Right cardiac atrium (tissue), 5 donors: ENCODE data around the gene MST1R. TPM values are rescaled to one million over a fixed set of nuclear protein-coding genes. Genes with fewer than 3 reads are reported as not detected.
"Not testable (repeated sequence)": the region's sequence is repeated elsewhere in the genome, so short reads cannot be mapped to it uniquely, and the experiment has no call there.

Experiments used
- ATAC-seq, 2 donors: fragments of 200-7000 bp; cut with Tn5 transposase; one replicate each; pipeline versions ENCODE4 v1.8.0 to v1.9.1; 2020; ENCODE audit warnings: moderate library complexity in 2 of 2, mild to moderate bottlenecking in 1 of 2
- DNase-seq, 3 donors: peaks; one replicate each; pipeline ENCODE4 v3.0.0-alpha.2; 2020
- H3K27ac ChIP-seq: one replicate; pipeline ENCODE4 v1.5.1; 2013; ENCODE audit warnings: mild to moderate bottlenecking, low read length, control low read depth, moderate library complexity
- H3K27me3 ChIP-seq: one replicate; pipeline ENCODE4 v1.6.1; 2013; ENCODE audit not compliant: control insufficient read depth, insufficient read depth
- H3K4me1 ChIP-seq: one replicate; pipeline ENCODE4 v1.6.1; 2013; ENCODE audit warnings: low read length; ENCODE audit not compliant: control insufficient read depth, insufficient read depth
- H3K4me3 ChIP-seq: one replicate; pipeline ENCODE4 v1.5.1; 2013; ENCODE audit warnings: low read length, control low read depth
- H3K9me3 ChIP-seq: one replicate; pipeline ENCODE4 v1.6.1; 2013; ENCODE audit warnings: low read length; ENCODE audit not compliant: control insufficient read depth
- WGBS: extraction: QIAGEN DNeasy Blood & Tissue Kit; methylation state at CpG from one replicate; pipeline ENCODE4 v1.1.7; 2013; 5-methylcytosine and 5-hydroxymethylcytosine counted together
- intact Hi-C, 4 donors: fragments of 100-400 bp; cut with DNase I; formaldehyde crosslinking; loops; one replicate each; pipeline versions ENCODE4 v1.11.0 to v1.14.0; 2022 to 2023
- polyA plus RNA-seq: library from polyadenylated mRNA; stranded (reverse); fragments of 200-250 nt; gene quantifications from one replicate; pipeline ENCODE4 v1.2.3, GENCODE V29; 2013
- total RNA-seq, 4 donors: library from RNA; stranded (reverse); fragmentation: NEBNext Ultra II Directional; extraction: Animal tissue kit (Norgen Biotek cat#: 25700); gene quantifications; one replicate each; pipeline ENCODE4 v1.2.1, GENCODE V29; 2021
- donor health status: healthy with polysubstance abuse.
- donor health status: DM: no; HTN: yes; CAD: no.
- donor health status: DM: no; HTN: no; CAD: no.
- donor health status: DM: no; HTN: yes; CAD: no; lungs with severe emphysema.
- donor health status: DM: yes; HTN: yes; CAD: no.

MST1R gene
- total and polyA plus RNA-seq, 5 donors: 0.94 to 2.7 (median 1.9) TPM

GRCh38 chr3:49929291-49930167, 25.9 kb upstream of the MST1R start, which contains the start of gene MON1A:
TSS of gene MON1A (minus strand) at chr3:49929811. CDS start at chr3:49913346, 16,465 bp downstream.
- DNase-seq (peak; percentile 97 to 99 (median 99)), ATAC-seq (peak; percentile 99)
- under 1% methylated on average over 56 of the region's 56 CpGs for WGBS
- intact Hi-C loops: no loop called here
- Histone ChIP-seq H3K27me3 (no peaks in the 10 kb centered on the region), H3K27ac (peak within 1 kb of the TSS; percentile 98), H3K4me3 (peak within 1 kb of the TSS; percentile 62), H3K9me3 (no peaks in the 10 kb centered on the region), H3K4me1 (peaks cover 6% of the 10 kb centered on the region)

- WGBS: 82% methylated on average over 5 of the region's 5 CpGs
- Histone ChIP-seq H3K4me1 (peaks cover 6% of the 10 kb centered on the region), H3K27ac (no peak overlapping the region), H3K9me3 (no peaks in the 10 kb centered on the region), H3K4me3 (no peak overlapping the region), H3K27me3 (no peaks in the 10 kb centered on the region)
- no peak for DNase-seq
- intact Hi-C loops: no loop called here
- ATAC-seq: no peak
Observed at GRCh38 chr3:49928481-49929017, 24.9 kb upstream of the MST1R start.

GRCh38 chr3:49927798-49928197, 24.1 kb upstream of the MST1R start:
- 91% methylated on average over 5 of the region's 5 CpGs for WGBS
- Histone ChIP-seq H3K4me1 (peaks cover 6% of the 10 kb centered on the region), H3K27ac (no peak overlapping the region), H3K9me3 (no peaks in the 10 kb centered on the region), H3K27me3 (no peaks in the 10 kb centered on the region), H3K4me3 (no peak overlapping the region)
- intact Hi-C loops: no loop called here
- no peak for ATAC-seq
- no peak for DNase-seq

- no peaks in the 10 kb centered on the region for H3K9me3 ChIP-seq
- no peak overlapping the region for H3K4me3 ChIP-seq
- no peaks in the 10 kb centered on the region for H3K27me3 ChIP-seq
- DNase-seq (no peak), ATAC-seq (no peak)
- WGBS: 84% methylated on average over 4 of the region's 4 CpGs
- peaks cover 6% of the 10 kb centered on the region for H3K4me1 ChIP-seq
- H3K27ac ChIP-seq: no peak overlapping the region
- intact Hi-C loops: no loop called here
Observed at GRCh38 chr3:49926117-49926728, 22.6 kb upstream of the MST1R start.

GRCh38 chr3:49925485-49925884, 21.8 kb upstream of the MST1R start:
- no peaks in the 10 kb centered on the region for H3K9me3 ChIP-seq
- H3K4me1 ChIP-seq: peaks cover 5% of the 10 kb centered on the region
- WGBS: 92% methylated on average over 2 of the region's 2 CpGs

GRCh38 chr3:49924683-49925082, 21.0 kb upstream of the MST1R start:
- peaks cover 3% of the 10 kb centered on the region for H3K4me1 ChIP-seq
- no peak overlapping the region for H3K27ac ChIP-seq
- ATAC-seq (no peak), DNase-seq (no peak)
- no peaks in the 10 kb centered on the region for H3K9me3 ChIP-seq
- intact Hi-C loops: no loop called here
- H3K27me3 ChIP-seq: no peaks in the 10 kb centered on the region
- no peak overlapping the region for H3K4me3 ChIP-seq
- WGBS: 79% methylated on average over 2 of the region's 2 CpGs

More at GRCh38 chr3:49925485-49925884, 21.8 kb upstream of the MST1R start:
- no peak for ATAC-seq
- intact Hi-C loops: no loop called here
- no peak for DNase-seq
- no peak overlapping the region for H3K27ac ChIP-seq
- H3K4me3 ChIP-seq: no peak overlapping the region
- H3K27me3 ChIP-seq: no peaks in the 10 kb centered on the region

GRCh38 chr3:49917806-49918590, 14.3 kb upstream of the MST1R start:
- H3K27ac ChIP-seq, DNase-seq, H3K4me1 ChIP-seq, H3K9me3 ChIP-seq, intact Hi-C loops, H3K4me3 ChIP-seq, ATAC-seq, H3K27me3 ChIP-seq: not testable (repeated sequence)
- WGBS: 90% methylated on average over 19 of the region's 19 CpGs

GRCh38 chr3:49916686-49917085, 13.0 kb upstream of the MST1R start:
- no peaks in the 10 kb centered on the region for H3K27me3 ChIP-seq
- H3K27ac ChIP-seq: no peak overlapping the region
- intact Hi-C loops: no loop called here
- WGBS: 89% methylated on average over 5 of the region's 5 CpGs
- DNase-seq: no peak
- no peaks in the 10 kb centered on the region for H3K9me3 ChIP-seq
- peak; percentile 16 to 25 for ATAC-seq
- H3K4me1 ChIP-seq: no peaks in the 10 kb centered on the region
- no peak overlapping the region for H3K4me3 ChIP-seq

- Histone ChIP-seq H3K27me3 (no peaks in the 10 kb centered on the region), H3K4me3 (no peak overlapping the region), H3K27ac (no peak overlapping the region), H3K4me1 (no peaks in the 10 kb centered on the region), H3K9me3 (no peaks in the 10 kb centered on the region)
- no peak for DNase-seq
- ATAC-seq: no peak
- 89% methylated on average over 2 of the region's 2 CpGs for WGBS
- intact Hi-C loops: no loop called here
Observed at GRCh38 chr3:49914906-49915305, 11.2 kb upstream of the MST1R start.

- no peak for ATAC-seq
- no peaks in the 10 kb centered on the region for H3K27me3 ChIP-seq
- no peaks in the 10 kb centered on the region for H3K4me1 ChIP-seq
- no peak overlapping the region for H3K27ac ChIP-seq
- H3K9me3 ChIP-seq: no peaks in the 10 kb centered on the region
- intact Hi-C loops: no loop called here
- no peak overlapping the region for H3K4me3 ChIP-seq
- DNase-seq: no peak
- 90% methylated on average over 4 of the region's 4 CpGs for WGBS
Observed at GRCh38 chr3:49912881-49913281, 9.2 kb upstream of the MST1R start.
